KMS-11 (cell line): Measurements from ENCODE around the gene RGS8.

Experiments used
- H2AFZ ChIP-seq: fragments of 200-600 bp; sonication (generic); 2 replicates; pipeline ENCODE4 v1.6.1; 2016; ENCODE audit warnings: antibody characterized with exemption, mixed run types, low read depth
- H3K27ac ChIP-seq: fragments of 200-600 bp; sonication (generic); 2 replicates; pipeline ENCODE4 v1.6.1; 2016; ENCODE audit warnings: mild to moderate bottlenecking, mixed run types
- H3K27me3 ChIP-seq: fragments of 200-600 bp; sonication (generic); 2 replicates; pipeline ENCODE4 v1.6.1; 2017; ENCODE audit warnings: mild to moderate bottlenecking, low read depth, mixed run types, moderate library complexity; ENCODE audit not compliant: insufficient read depth
- H3K36me3 ChIP-seq: fragments of 200-600 bp; sonication (generic); 2 replicates; pipeline ENCODE4 v1.6.1; 2017; ENCODE audit warnings: mild to moderate bottlenecking, mixed run types; ENCODE audit not compliant: insufficient read depth
- H3K4me1 ChIP-seq: fragments of 200-600 bp; sonication (generic); 2 replicates; pipeline ENCODE4 v1.6.1; 2016; ENCODE audit warnings: mild to moderate bottlenecking, low read depth, mixed run types; ENCODE audit not compliant: poor library complexity, severe bottlenecking
- H3K4me2 ChIP-seq: fragments of 200-600 bp; sonication (generic); 2 replicates; pipeline ENCODE4 v1.7.0; 2016; ENCODE audit warnings: mild to moderate bottlenecking, mixed run types
- H3K4me3 ChIP-seq: fragments of 200-600 bp; sonication (generic); IDR thresholded peaks from 2 replicates; pipeline ENCODE4 v1.6.1; 2017; ENCODE audit warnings: low read depth, low read length, mixed read lengths; ENCODE audit not compliant: insufficient read depth
- H3K79me2 ChIP-seq: fragments of 200-600 bp; sonication (generic); 2 replicates; pipeline ENCODE4 v1.6.1; 2016; ENCODE audit warnings: low read depth, mixed run types; ENCODE audit not compliant: insufficient read depth
- H3K9ac ChIP-seq: fragments of 200-600 bp; sonication (generic); 2 replicates; pipeline ENCODE4 v1.6.1; 2016; ENCODE audit warnings: mild to moderate bottlenecking, mixed run types
- H4K20me1 ChIP-seq: fragments of 200-600 bp; sonication (generic); 2 replicates; pipeline ENCODE4 v1.6.1; 2016; ENCODE audit warnings: mild to moderate bottlenecking, mixed run types; ENCODE audit not compliant: insufficient read depth
- CTCF ChIP-seq: fragments of 200-600 bp; sonication (generic); conservative IDR thresholded peaks from 2 replicates; pipeline ENCODE4 v1.6.1; 2017; ENCODE audit warnings: low read depth, mild to moderate bottlenecking, antibody characterized with exemption, low read length, moderate library complexity, mixed read lengths

Gene RGS8

GRCh38 chr1:182681568-182681912, 2.8 kb downstream of the RGS8 start:
- Histone ChIP-seq H3K4me1 (peaks cover 8% of the 10 kb centered on the region), H3K79me2 (no peaks in the 10 kb centered on the region), H3K27me3 (no peaks in the 10 kb centered on the region), H3K4me3 (no peak overlapping the region), H3K4me2 (no peak overlapping the region), H3K27ac (no peak overlapping the region), H2AFZ (no peak overlapping the region), H4K20me1 (no peaks in the 10 kb centered on the region), H3K9ac (no peak overlapping the region), H3K36me3 (no peaks in the 10 kb centered on the region)
- no peak for TF ChIP-seq CTCF

- H2AFZ ChIP-seq: no peak overlapping the region
- no peak overlapping the region for H3K27ac ChIP-seq
- no peaks in the 10 kb centered on the region for H3K27me3 ChIP-seq
- H3K4me1 ChIP-seq: peaks cover 8% of the 10 kb centered on the region
- H4K20me1 ChIP-seq: no peaks in the 10 kb centered on the region
- H3K4me2 ChIP-seq: no peak overlapping the region
- H3K4me3 ChIP-seq: no peak overlapping the region
- no peaks in the 10 kb centered on the region for H3K79me2 ChIP-seq
- TF ChIP-seq CTCF: no peak
- no peak overlapping the region for H3K9ac ChIP-seq
- H3K36me3 ChIP-seq: no peaks in the 10 kb centered on the region
Measured at GRCh38 chr1:182680901-182681567, 3.4 kb downstream of the RGS8 start.

GRCh38 chr1:182680408-182680807, 4.0 kb downstream of the RGS8 start:
- Histone ChIP-seq H3K27me3 (no peaks in the 10 kb centered on the region), H3K27ac (no peak overlapping the region), H3K4me2 (no peak overlapping the region), H3K9ac (no peak overlapping the region), H3K79me2 (no peaks in the 10 kb centered on the region), H3K36me3 (no peaks in the 10 kb centered on the region), H3K4me1 (peaks cover 8% of the 10 kb centered on the region), H4K20me1 (no peaks in the 10 kb centered on the region), H2AFZ (no peak overlapping the region), H3K4me3 (no peak overlapping the region)
- TF ChIP-seq CTCF: no peak

GRCh38 chr1:182679684-182680083, 4.7 kb downstream of the RGS8 start:
- H3K27ac ChIP-seq: no peak overlapping the region
- no peaks in the 10 kb centered on the region for H3K36me3 ChIP-seq
- no peaks in the 10 kb centered on the region for H4K20me1 ChIP-seq
- H2AFZ ChIP-seq: no peak overlapping the region
- H3K79me2 ChIP-seq: no peaks in the 10 kb centered on the region
- no peaks in the 10 kb centered on the region for H3K27me3 ChIP-seq
- TF ChIP-seq CTCF: no peak
- no peak overlapping the region for H3K4me2 ChIP-seq
- peaks cover 8% of the 10 kb centered on the region for H3K4me1 ChIP-seq
- H3K4me3 ChIP-seq: no peak overlapping the region
- H3K9ac ChIP-seq: no peak overlapping the region
